MCF 10A (cell line): ENCODE measurements around the gene TWF2. TPM values are rescaled to one million over a fixed set of nuclear protein-coding genes. Genes with fewer than 3 reads are reported as not detected.
"Not testable (repeated sequence)": the region's sequence is repeated elsewhere in the genome, so short reads cannot be mapped to it uniquely, and the experiment has no call there.

ENCODE experiments used
- Bru-seq: library from RNA; stranded (reverse); fragments of 400-500 nt; gene quantifications from one replicate; lab custom pipeline; 2021; lab: Mats Ljungman, UMichigan
- BruChase-seq, 2 experiments: library from RNA; stranded (reverse); fragments of 400-500 nt; gene quantifications; one replicate each; lab custom pipeline; 2021; lab: Mats Ljungman, UMichigan
- BruUV-seq: library from RNA; stranded (reverse); fragments of 400-500 nt; replicated peaks from 2 replicates; lab custom pipeline; 2021; lab: Mats Ljungman, UMichigan
- CTCF ChIA-PET: fragments of 300-600 bp; sonication (Branson Sonifier 250); formaldehyde crosslinking; extraction: SDS; loops from one replicate; lab custom pipeline; 2021; ENCODE audit warnings: antibody characterized with exemption, inconsistent platforms; lab: Yijun Ruan, JAX
- POLR2A ChIA-PET: fragments of 300-600, 350-650 bp; sonication (Branson Sonifier 250); formaldehyde crosslinking; extraction: SDS; loops from one replicate; lab custom pipeline; 2020; ENCODE audit warnings: antibody characterized with exemption, inconsistent platforms; lab: Yijun Ruan, JAX
- DNase-seq: peaks from one replicate; pipeline ENCODE4 v3.0.0-alpha.2; 2018; ENCODE audit not compliant: unreplicated experiment
- H3K27ac Mint-ChIP-seq: one replicate; pipeline ENCODE4 v1.8.0; 2022; ENCODE audit warnings: mild to moderate bottlenecking, low read depth, mixed read lengths; ENCODE audit not compliant: unreplicated experiment
- H3K27me3 Mint-ChIP-seq: one replicate; pipeline ENCODE4 v1.8.0; 2022; ENCODE audit warnings: mixed read lengths; ENCODE audit not compliant: insufficient read depth, unreplicated experiment
- H3K36me3 Mint-ChIP-seq: one replicate; pipeline ENCODE4 v1.8.0; 2022; ENCODE audit warnings: mild to moderate bottlenecking, moderate library complexity, mixed read lengths; ENCODE audit not compliant: insufficient read depth, unreplicated experiment
- H3K4me1 Mint-ChIP-seq: one replicate; pipeline ENCODE4 v1.8.0; 2022; ENCODE audit warnings: mixed read lengths; ENCODE audit not compliant: insufficient read depth, unreplicated experiment
- H3K4me3 Mint-ChIP-seq: one replicate; pipeline ENCODE4 v1.8.0; 2022; ENCODE audit warnings: mild to moderate bottlenecking, moderate library complexity, mixed read lengths; ENCODE audit not compliant: unreplicated experiment
- H3K9me3 Mint-ChIP-seq: one replicate; pipeline ENCODE4 v1.8.0; 2022; ENCODE audit warnings: mixed read lengths; ENCODE audit not compliant: unreplicated experiment
- intact Hi-C: fragments of 100-400 bp; cut with micrococcal nuclease; formaldehyde crosslinking; loops from 2 replicates; pipeline ENCODE4 v1.14.1; 2022
- long read RNA-seq: library from polyadenylated mRNA; stranded (forward); transcript quantifications from one replicate; pipeline ENCODE4 v2.0.0, GENCODE V29; 2022
- total RNA-seq: library from RNA; stranded (reverse); gene quantifications from 2 replicates; pipeline ENCODE4 v1.2.3, GENCODE V29; 2022
- TF ChIP-seq, protein P1 (sequence below): fragments of 200-600 bp; IDR thresholded peaks from one replicate; pipeline ENCODE4 v1.8.0; 2022; ENCODE audit warnings: antibody characterized with exemption, mild to moderate bottlenecking; ENCODE audit not compliant: unreplicated experiment

Gene TWF2
- 30.5 and 47.0 TPM in 2 replicates for total RNA-seq
- percentile 45 among the genes with signal in this experiment for Bru-seq, nascent RNA
- BruChase-seq, experiment 1, labeled RNA remaining after a 6-hour chase = percentile 65 among the genes with signal in this experiment
- percentile 49 among the genes with signal in this experiment for BruChase-seq, experiment 2, labeled RNA remaining after a 2-hour chase
- long read RNA-seq, transcript TWF2-201 (9 exons, 1,718 nt) = major isoform, 126 of 136 reads
- long read RNA-seq, partial matches to known transcripts = 1 of 136 reads
- long read RNA-seq, other reads (novel, unspliced or antisense) = 9 of 136 reads

DNA sequence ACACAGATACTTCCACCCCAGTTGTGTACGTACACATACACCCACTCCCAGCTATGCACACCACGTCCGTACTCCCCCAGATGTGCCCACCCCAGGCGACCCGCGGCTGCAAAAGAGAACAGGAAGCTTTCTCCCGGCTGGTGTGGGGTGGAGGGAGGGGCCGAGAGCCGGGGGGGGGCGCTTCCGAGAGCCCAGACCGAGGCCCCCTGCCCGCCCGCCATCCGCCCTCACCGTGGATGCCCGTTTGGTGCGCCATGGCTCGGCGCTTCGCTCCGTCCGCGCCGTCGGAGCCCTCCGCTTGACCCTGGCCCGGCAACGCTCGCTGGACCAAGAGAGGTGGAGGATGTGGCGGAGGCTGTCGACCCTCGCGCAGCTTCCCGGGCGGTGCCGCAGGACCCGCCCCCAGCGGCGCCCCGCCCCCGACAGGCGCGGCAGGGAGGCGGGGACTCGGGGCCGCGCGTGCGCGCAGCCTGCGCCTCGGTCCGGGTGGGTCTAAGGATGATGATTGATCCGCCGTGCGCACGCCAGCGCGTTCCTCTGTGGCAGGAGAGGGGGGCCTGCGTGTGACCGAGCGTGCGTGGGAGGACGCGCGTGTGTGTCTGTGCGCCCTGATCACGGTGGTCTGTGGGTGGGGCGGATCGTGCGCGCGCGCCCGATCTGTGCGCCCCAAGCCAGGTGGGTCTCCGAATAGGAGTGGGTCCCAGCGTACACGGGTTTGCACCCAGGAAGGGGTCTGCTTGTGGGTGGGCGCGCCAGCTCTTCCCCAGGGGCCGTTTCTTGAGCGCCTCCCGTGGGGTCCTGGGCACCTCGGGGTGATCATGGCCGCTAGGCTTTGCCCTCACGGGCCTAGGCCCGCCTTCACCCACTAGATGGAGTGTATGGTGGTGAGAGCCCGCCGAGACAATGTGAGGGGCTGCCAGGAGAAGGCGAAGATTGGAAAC lies at the start of gene TWF2:
TSS of gene TWF2 (minus strand) at position 398 of the 941 bp plus-strand sequence. CDS start at position 256, 142 bp downstream.
- peak within 1 kb of the TSS; percentile 86 for H3K4me3 Mint-ChIP-seq
- TF ChIP-seq, protein P1, sequence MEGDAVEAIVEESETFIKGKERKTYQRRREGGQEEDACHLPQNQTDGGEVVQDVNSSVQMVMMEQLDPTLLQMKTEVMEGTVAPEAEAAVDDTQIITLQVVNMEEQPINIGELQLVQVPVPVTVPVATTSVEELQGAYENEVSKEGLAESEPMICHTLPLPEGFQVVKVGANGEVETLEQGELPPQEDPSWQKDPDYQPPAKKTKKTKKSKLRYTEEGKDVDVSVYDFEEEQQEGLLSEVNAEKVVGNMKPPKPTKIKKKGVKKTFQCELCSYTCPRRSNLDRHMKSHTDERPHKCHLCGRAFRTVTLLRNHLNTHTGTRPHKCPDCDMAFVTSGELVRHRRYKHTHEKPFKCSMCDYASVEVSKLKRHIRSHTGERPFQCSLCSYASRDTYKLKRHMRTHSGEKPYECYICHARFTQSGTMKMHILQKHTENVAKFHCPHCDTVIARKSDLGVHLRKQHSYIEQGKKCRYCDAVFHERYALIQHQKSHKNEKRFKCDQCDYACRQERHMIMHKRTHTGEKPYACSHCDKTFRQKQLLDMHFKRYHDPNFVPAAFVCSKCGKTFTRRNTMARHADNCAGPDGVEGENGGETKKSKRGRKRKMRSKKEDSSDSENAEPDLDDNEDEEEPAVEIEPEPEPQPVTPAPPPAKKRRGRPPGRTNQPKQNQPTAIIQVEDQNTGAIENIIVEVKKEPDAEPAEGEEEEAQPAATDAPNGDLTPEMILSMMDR = no peak
- H3K4me1 Mint-ChIP-seq = peaks cover 31% of the 10 kb centered on the region
- peak within 1 kb of the TSS; percentile 87 for H3K27ac Mint-ChIP-seq
- ChIA-PET POLR2A (interaction anchor here (0.6 to 6.1 kb wide), 17 partner anchors 9 to 739 kb away, joined by 3 to 120 read pairs (median 5); partner anchors contain the start of genes ACY1, DCAF1, DUSP7 and GLYCTK), CTCF (interaction anchor here (0.8 to 13.6 kb wide), 7 partner anchors 10 to 238 kb away, joined by 3 to 175 read pairs (median 4); partner anchors contain the start of gene TLR9)
- intact Hi-C loops = loop anchor here (10.0 kb wide), 1 partner anchor 206 kb away; the partner anchor contains the start of gene SEMA3G
- H3K36me3 Mint-ChIP-seq = peaks cover 5% of the 10 kb centered on the region
- H3K9me3 Mint-ChIP-seq = no peaks in the 10 kb centered on the region
- H3K27me3 Mint-ChIP-seq = no peaks in the 10 kb centered on the region
- peak; percentile 70 for DNase-seq
- BruUV-seq = TSS peak; percentile 80

GRCh38 chr3:52288674-52289073 lies 49.7 kb upstream of the TWF2 start:
- peaks cover 10% of the 10 kb centered on the region for H3K36me3 Mint-ChIP-seq
- H3K4me3 Mint-ChIP-seq = peak overlapping the region; percentile 72
- intact Hi-C loops = loop anchor here (1.0 kb wide), 1 partner anchor 9 kb away; no protein-coding TSS in a partner anchor
- TF ChIP-seq, protein P1 = no peak
- H3K4me1 Mint-ChIP-seq = peaks cover 5% of the 10 kb centered on the region
- ChIA-PET POLR2A (interaction anchor here (0.6 to 4.1 kb wide), 16 partner anchors 9 to 306 kb away, joined by 3 to 94 read pairs (median 6); partner anchors contain the start of genes ACY1, DUSP7, PPM1M and TWF2), CTCF (interaction anchor here (0.5 to 2.6 kb wide), 9 partner anchors 9 to 96 kb away, joined by 3 to 14 read pairs (median 4); no protein-coding TSS in a partner anchor)
- H3K27me3 Mint-ChIP-seq = no peaks in the 10 kb centered on the region
- H3K27ac Mint-ChIP-seq = peak overlapping the region; percentile 99
- H3K9me3 Mint-ChIP-seq = no peaks in the 10 kb centered on the region
- BruUV-seq = no TSS peak
- no peak for DNase-seq

DNA sequence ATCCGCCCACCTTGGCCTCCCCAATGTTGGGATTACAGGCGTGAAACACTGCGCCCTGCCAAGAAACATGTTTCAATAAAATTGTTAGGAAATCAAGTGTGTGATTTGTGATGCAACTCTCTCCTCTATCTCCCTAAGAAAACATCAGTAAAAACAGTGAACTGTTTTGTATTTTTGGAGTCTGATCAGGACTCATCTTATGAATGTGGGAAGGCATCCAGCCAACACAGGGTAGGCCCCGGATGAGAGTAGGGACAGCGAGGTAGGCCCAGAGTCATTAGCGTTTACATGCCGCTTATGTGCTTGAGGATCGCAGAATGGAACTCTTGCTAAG lies 47.8 kb upstream of the TWF2 start:
- H3K36me3 Mint-ChIP-seq = peaks cover 10% of the 10 kb centered on the region
- DNase-seq = peak; percentile 77
- no peaks in the 10 kb centered on the region for H3K9me3 Mint-ChIP-seq
- TF ChIP-seq, protein P1 = no peak
- H3K4me1 Mint-ChIP-seq = peaks cover 5% of the 10 kb centered on the region
- intact Hi-C loops = no loop called here
- CTCF ChIA-PET = interaction anchor here (0.6 to 2.6 kb wide), 4 partner anchors 52 to 62 kb away, joined by 3 to 14 read pairs (median 4); no protein-coding TSS in a partner anchor
- POLR2A ChIA-PET = interaction anchor here (1.6 to 4.1 kb wide), 11 partner anchors 9 to 344 kb away, joined by 3 to 94 read pairs (median 8); partner anchors contain the start of genes ACY1, PARP3, POC1A and TWF2
- no TSS peak for BruUV-seq
- H3K4me3 Mint-ChIP-seq = peak overlapping the region; percentile 72
- peak overlapping the region; percentile 99 for H3K27ac Mint-ChIP-seq
- no peaks in the 10 kb centered on the region for H3K27me3 Mint-ChIP-seq

GRCh38 chr3:52284051-52284450 lies 45.1 kb upstream of the TWF2 start:
- CTCF ChIA-PET = interaction anchor here (0.6 to 1.8 kb wide), 6 partner anchors 10 to 140 kb away, joined by 3 to 8 read pairs (median 4); no protein-coding TSS in a partner anchor

More at GRCh38 chr3:52284051-52284450, 45.1 kb upstream of the TWF2 start:
- H3K9me3 Mint-ChIP-seq, H3K27me3 Mint-ChIP-seq, intact Hi-C loops, BruUV-seq, DNase-seq, H3K4me3 Mint-ChIP-seq: not testable (repeated sequence)
- Mint-ChIP-seq H3K36me3 (peaks cover 16% of the 10 kb centered on the region), H3K4me1 (peaks cover 18% of the 10 kb centered on the region), H3K27ac (peak overlapping the region; percentile 27)
- POLR2A ChIA-PET = interaction anchor here (0.7 to 1.1 kb wide), 4 partner anchors 16 to 1215 kb away, joined by 3 read pairs; no protein-coding TSS in a partner anchor
